ENCODE data around the gene HP1BP3.

The HP1BP3 gene

DNA sequence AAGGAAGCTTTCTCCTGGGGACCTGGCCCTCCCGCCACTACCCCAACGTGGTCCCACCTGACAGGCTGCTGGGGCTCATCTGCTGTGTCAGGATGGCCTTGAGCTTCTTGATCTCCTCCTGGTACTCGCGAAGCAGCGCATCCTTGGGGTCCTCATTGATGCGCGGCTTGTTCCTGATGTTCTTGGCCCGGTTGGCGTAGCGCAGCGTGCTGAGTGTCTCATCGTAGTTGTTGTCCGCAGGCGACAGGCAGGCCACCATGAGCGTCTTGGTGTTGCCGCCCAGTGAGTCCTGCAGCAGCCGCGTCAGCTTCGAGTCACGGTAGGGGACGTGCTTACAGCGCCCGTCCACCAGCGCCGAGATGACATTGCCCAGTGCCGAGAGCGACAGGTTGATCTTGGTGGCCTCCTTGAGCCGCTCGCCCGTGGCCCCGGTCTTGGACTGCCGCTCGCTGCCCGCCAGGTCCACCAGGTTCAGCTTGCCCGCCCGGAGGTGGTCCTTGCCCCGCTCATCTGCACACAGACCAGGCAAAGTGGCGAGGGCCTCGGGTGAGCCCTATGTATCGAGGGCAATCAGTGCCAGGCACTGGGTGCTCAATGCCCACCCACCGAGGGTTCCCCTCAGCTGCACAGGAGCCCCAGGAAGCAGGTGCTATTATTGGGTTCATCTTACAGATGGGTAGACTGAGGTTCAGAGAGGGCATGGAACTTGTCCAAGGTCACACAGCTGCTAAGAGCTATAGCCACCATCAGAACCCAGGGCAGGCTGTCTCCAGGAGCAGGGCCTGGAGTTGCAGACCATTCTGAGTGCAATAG is 82.5 kb downstream of the HP1BP3 start:
- Mint-ChIP-seq H3K27ac (no peak overlapping the region), H3K27me3 (peaks cover 10% of the 10 kb centered on the region), H3K36me3 (ENCODE audit: low read depth) (no peaks in the 10 kb centered on the region), H3K4me3 (no peak overlapping the region), H3K4me1 (ENCODE audit: low read depth) (no peaks in the 10 kb centered on the region), H3K9me3 (no peaks in the 10 kb centered on the region)
- intact Hi-C loops (cut with micrococcal nuclease), result no loop called here

- no peaks in the 10 kb centered on the region for H3K36me3 Mint-ChIP-seq (ENCODE audit: low read depth)
- H3K27me3 Mint-ChIP-seq, result peaks cover 4% of the 10 kb centered on the region
- no peaks in the 10 kb centered on the region for H3K4me1 Mint-ChIP-seq (ENCODE audit: low read depth)
- no peaks in the 10 kb centered on the region for H3K9me3 Mint-ChIP-seq
- no peak overlapping the region for H3K4me3 Mint-ChIP-seq
- no peak overlapping the region for H3K27ac Mint-ChIP-seq
- intact Hi-C loops (cut with micrococcal nuclease), result no loop called here
Measured at GRCh38 chr1:20703124-20703756, 83.9 kb downstream of the HP1BP3 start.

DNA sequence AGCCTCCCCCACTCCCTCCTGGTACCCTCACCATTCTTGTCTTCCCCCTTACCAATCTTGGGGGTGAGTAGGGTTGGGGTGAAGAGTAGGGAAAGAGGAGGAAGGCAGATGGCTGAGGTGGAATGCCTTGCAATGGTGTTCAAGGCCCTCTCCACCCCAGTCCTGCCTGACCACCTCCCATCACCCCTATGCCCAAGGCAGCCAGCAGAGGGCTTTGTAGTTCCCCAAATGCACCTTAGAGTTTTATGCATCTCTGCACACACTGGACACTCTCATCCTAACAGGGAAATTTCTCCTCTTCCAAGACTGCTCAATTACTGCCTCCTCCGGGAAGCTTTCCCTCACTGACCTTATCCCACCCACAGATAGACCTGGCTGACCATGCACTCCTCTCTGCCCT is 84.7 kb downstream of the HP1BP3 start:
- Mint-ChIP-seq H3K27me3 (peaks cover 4% of the 10 kb centered on the region), H3K36me3 (ENCODE audit: low read depth) (no peaks in the 10 kb centered on the region), H3K9me3 (no peaks in the 10 kb centered on the region), H3K4me1 (ENCODE audit: low read depth) (no peaks in the 10 kb centered on the region), H3K4me3 (no peak overlapping the region), H3K27ac (no peak overlapping the region)
- intact Hi-C loops (cut with micrococcal nuclease), result no loop called here

DNA sequence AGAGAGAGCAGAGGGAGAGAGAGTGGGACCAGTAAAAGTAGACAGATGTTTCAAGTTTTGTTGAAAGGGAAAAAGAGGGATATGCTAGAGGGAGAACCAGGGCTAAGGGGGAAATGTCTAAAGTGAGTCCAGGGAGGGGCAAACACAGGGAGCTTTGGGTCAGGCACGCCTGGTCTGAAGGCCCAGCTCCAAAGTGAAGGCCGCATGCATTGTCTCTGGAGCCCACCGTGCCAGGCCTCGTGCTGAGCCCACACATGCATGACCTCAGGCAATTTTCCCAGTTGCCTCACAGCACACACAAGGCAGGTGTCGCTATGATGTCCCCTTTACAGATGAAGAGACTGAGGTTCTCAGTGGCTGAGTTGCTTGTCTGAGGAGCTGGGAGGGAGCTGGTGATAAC is 85.3 kb downstream of the HP1BP3 start:
- Mint-ChIP-seq H3K4me1 (ENCODE audit: low read depth) (peaks cover 4% of the 10 kb centered on the region), H3K36me3 (ENCODE audit: low read depth) (no peaks in the 10 kb centered on the region), H3K27ac (no peak overlapping the region), H3K4me3 (no peak overlapping the region), H3K9me3 (no peaks in the 10 kb centered on the region), H3K27me3 (peaks cover 6% of the 10 kb centered on the region)
- intact Hi-C loops (cut with micrococcal nuclease), result no loop called here

DNA sequence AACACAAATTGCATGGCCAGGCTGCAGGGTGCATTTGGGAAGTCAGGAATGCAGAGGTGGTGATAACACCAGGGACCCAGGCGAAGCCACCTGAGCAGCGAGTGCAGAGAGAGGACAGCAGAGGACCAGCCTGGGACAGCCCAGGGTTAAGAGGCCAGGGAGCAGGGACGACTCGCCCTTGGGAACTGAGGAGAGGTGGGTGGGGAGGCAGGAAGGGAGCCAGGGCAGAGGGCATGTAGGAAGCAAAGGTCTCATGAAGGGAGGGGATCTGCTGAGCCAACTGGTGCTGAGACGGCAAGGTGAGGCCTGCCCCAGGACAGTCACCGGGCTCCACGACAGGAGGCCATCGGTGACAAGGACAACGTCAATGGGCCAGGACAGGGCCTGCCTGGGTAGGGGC is 85.7 kb downstream of the HP1BP3 start:
- no peak overlapping the region for H3K27ac Mint-ChIP-seq
- no peak overlapping the region for H3K4me3 Mint-ChIP-seq
- intact Hi-C loops (cut with micrococcal nuclease), result no loop called here
- H3K4me1 Mint-ChIP-seq (ENCODE audit: low read depth), result peaks cover 8% of the 10 kb centered on the region
- peaks cover 6% of the 10 kb centered on the region for H3K27me3 Mint-ChIP-seq
- H3K9me3 Mint-ChIP-seq, result no peaks in the 10 kb centered on the region
- H3K36me3 Mint-ChIP-seq (ENCODE audit: low read depth), result no peaks in the 10 kb centered on the region

- H3K9me3 Mint-ChIP-seq, result no peaks in the 10 kb centered on the region
- no peak overlapping the region for H3K27ac Mint-ChIP-seq
- intact Hi-C loops (cut with micrococcal nuclease), result no loop called here
- H3K4me3 Mint-ChIP-seq, result no peak overlapping the region
- H3K27me3 Mint-ChIP-seq, result peaks cover 8% of the 10 kb centered on the region
- H3K36me3 Mint-ChIP-seq (ENCODE audit: low read depth), result no peaks in the 10 kb centered on the region
- H3K4me1 Mint-ChIP-seq (ENCODE audit: low read depth), result peaks cover 15% of the 10 kb centered on the region
Measured at GRCh38 chr1:20700636-20701215, 86.4 kb downstream of the HP1BP3 start.

DNA sequence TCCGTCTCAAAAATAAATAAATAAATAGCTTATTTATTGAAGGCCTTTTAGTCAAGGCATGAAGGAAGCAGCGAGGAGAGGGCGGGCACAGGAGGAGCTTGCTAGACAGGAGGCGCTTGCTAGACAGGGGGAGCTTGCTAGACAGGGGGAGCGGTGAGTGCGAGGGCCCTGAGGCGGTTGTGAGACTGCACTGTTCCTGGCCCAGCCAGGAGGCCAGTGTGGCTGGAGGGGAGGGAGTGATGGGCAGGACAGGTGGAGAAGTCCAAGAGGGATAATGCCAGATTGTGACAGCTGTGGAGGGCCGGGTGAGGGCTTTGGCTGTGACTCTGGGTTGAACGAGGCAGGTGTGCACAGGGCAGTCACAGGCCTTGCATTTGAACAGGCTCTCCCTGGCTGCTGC is 87.5 kb downstream of the HP1BP3 start:
- Mint-ChIP-seq H3K4me1 (ENCODE audit: low read depth) (peaks cover 19% of the 10 kb centered on the region), H3K36me3 (ENCODE audit: low read depth) (no peaks in the 10 kb centered on the region), H3K27me3 (peaks cover 9% of the 10 kb centered on the region), H3K27ac (no peak overlapping the region), H3K9me3 (no peaks in the 10 kb centered on the region), H3K4me3 (no peak overlapping the region)
- intact Hi-C loops (cut with micrococcal nuclease), result loop anchor here (10.0 kb wide), 1 partner anchor 495 kb away; no protein-coding TSS in a partner anchor

- intact Hi-C loops (cut with micrococcal nuclease), result loop anchor here (10.0 kb wide), 1 partner anchor 496 kb away; no protein-coding TSS in a partner anchor
- no peak overlapping the region for H3K27ac Mint-ChIP-seq
- H3K9me3 Mint-ChIP-seq, result no peaks in the 10 kb centered on the region
- H3K4me1 Mint-ChIP-seq (ENCODE audit: low read depth), result peaks cover 19% of the 10 kb centered on the region
- no peaks in the 10 kb centered on the region for H3K36me3 Mint-ChIP-seq (ENCODE audit: low read depth)
- peaks cover 9% of the 10 kb centered on the region for H3K27me3 Mint-ChIP-seq
- H3K4me3 Mint-ChIP-seq, result no peak overlapping the region
Measured at GRCh38 chr1:20698195-20698910, 88.8 kb downstream of the HP1BP3 start.

DNA sequence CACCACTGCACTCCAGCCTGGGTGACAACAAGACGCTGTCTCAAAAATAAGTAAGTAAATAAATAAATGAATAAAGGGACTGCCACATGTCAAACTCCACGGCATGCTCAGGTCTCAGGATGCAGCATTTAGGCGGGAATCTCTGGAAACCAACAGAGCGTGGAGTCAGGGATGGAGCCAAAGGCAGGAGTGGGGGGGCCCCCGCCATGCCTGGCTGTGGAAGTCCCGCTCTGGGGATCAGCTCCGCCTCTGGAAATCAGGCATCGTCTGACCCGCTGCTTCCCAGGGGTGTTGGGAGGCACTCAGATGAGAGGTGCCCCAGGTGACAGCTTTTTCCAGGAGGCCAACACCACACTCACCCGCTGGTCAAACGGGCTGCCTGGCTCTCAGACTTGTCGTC is 89.5 kb downstream of the HP1BP3 start:
- Mint-ChIP-seq H3K4me3 (no peak overlapping the region), H3K27me3 (peaks cover 7% of the 10 kb centered on the region), H3K9me3 (no peaks in the 10 kb centered on the region), H3K4me1 (ENCODE audit: low read depth) (peaks cover 19% of the 10 kb centered on the region), H3K36me3 (ENCODE audit: low read depth) (no peaks in the 10 kb centered on the region), H3K27ac (no peak overlapping the region)
- intact Hi-C loops (cut with micrococcal nuclease), result loop anchor here (2.0 to 10.0 kb wide), 2 partner anchors 35 to 497 kb away; partner anchors contain the start of gene SH2D5

- Mint-ChIP-seq H3K4me1 (ENCODE audit: low read depth) (peaks cover 26% of the 10 kb centered on the region), H3K4me3 (peak overlapping the region; percentile 82), H3K27me3 (peaks cover 7% of the 10 kb centered on the region), H3K9me3 (no peaks in the 10 kb centered on the region), H3K36me3 (ENCODE audit: low read depth) (no peaks in the 10 kb centered on the region), H3K27ac (peak overlapping the region; percentile 87)
- intact Hi-C loops (cut with micrococcal nuclease), result loop anchor here (2.0 to 10.0 kb wide), 2 partner anchors 36 to 498 kb away; partner anchors contain the start of gene SH2D5
Measured at GRCh38 chr1:20696397-20697333, 90.4 kb downstream of the HP1BP3 start.

DNA sequence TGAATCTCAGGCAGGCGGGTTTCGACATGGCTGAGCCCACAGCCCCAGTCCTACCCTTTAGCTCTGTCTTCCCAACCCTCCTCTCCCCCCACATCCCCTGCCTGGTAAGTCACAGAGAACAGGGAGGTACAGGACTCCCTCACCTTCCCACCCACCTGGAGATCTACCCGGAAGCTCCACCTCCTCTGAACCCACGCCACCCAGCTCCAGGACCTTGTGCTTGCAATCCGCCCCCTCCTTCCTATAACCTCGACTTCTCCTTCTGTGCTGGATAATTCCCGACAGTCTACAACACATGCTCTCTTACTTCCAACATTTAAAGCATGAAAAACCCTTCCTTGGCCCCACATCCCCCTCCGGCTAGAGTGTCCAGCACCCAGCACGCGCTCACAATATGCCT is 91.6 kb downstream of the HP1BP3 start:
- H3K4me3 Mint-ChIP-seq, result no peak overlapping the region
- intact Hi-C loops (cut with micrococcal nuclease), result loop anchor here (10.0 kb wide), 1 partner anchor 499 kb away; no protein-coding TSS in a partner anchor
- no peaks in the 10 kb centered on the region for H3K36me3 Mint-ChIP-seq (ENCODE audit: low read depth)
- no peaks in the 10 kb centered on the region for H3K9me3 Mint-ChIP-seq
- H3K27me3 Mint-ChIP-seq, result peaks cover 7% of the 10 kb centered on the region
- H3K4me1 Mint-ChIP-seq (ENCODE audit: low read depth), result peaks cover 26% of the 10 kb centered on the region
- H3K27ac Mint-ChIP-seq, result no peak overlapping the region

DNA sequence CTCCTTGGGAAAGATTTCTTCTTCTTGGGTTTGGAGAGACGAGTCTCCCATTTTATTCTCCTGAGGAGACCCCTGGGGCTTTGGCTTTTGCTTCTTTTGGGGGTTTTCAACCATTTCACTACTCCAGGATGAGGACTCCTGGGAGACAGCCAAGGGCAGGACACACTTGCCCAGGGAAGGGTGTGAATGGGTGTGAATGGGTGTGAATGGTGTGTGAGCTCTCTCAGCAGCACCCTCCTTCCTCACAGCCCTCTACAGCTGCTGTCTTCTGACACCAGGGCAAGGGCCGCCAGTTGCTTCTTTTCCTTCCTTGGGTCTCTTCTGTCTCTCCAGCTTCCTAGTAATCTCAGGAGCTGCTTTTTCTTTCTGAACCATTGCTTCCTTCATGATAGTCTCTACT is 93.5 kb downstream of the HP1BP3 start:
- H3K36me3 Mint-ChIP-seq (ENCODE audit: low read depth), result no peaks in the 10 kb centered on the region
- intact Hi-C loops (cut with micrococcal nuclease), result loop anchor here (10.0 kb wide), 1 partner anchor 501 kb away; no protein-coding TSS in a partner anchor
- H3K4me1 Mint-ChIP-seq (ENCODE audit: low read depth), result peaks cover 26% of the 10 kb centered on the region
- H3K27me3 Mint-ChIP-seq, result peaks cover 7% of the 10 kb centered on the region
- H3K4me3 Mint-ChIP-seq, result no peak overlapping the region
- no peaks in the 10 kb centered on the region for H3K9me3 Mint-ChIP-seq
- no peak overlapping the region for H3K27ac Mint-ChIP-seq

All from dendritic cell treated with granulocyte-macrophage colony-stimulating factor and Interleukin-4, amounts not matched to agents 40 ng/mL and 50 ng/mL, for 4 days (primary cell).